NCI-H226 (cell line): ENCODE measurements around the gene SNX12.

ENCODE experiments used
- DNase-seq: peaks from one replicate; pipeline ENCODE4 v3.0.0-alpha.2; 2015

Gene SNX12

DNA sequence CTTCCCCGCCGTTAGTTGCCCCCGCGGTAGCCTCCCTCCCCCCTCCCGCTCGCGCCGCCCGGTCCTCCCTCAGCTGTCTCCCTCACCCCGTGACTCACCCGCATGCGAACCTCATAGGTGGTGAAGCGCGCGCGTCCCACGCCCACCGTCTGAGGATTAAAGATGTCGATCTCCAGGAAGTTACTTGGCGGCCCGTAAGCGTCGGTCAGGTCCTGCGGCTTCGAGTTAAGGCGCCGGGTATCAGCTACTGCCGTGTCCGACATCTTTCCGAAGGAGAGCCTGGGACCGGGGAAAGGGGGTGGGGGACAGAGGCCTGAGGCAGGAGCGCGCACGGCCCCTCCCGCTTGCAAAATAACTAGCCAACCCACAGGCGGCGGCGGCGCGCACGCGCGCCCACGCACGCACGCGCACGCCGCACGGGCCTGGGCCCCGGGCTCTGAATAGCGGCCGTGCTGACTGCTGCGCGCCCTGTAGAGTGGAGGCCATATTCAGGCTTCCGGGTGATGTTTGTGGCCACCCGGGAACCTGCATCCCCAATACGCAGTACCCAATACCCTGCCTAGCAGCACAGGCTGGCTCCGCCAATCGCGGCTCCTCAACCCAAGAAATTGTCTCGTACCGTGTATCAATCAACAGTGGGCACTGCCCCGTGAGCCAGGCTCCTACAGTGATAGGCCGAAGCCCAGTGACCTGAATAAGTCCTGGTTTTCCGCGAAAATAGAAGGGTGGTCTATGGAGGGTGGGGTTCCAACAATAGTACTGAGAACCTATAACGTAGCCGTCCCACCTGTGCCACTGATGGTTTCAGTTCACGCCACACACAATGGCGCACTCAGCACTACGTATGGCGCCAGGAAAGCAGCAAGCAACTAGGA, at the start of gene SNX12:
Gene SNX12 (minus strand): TSS at position 291 of the 875 bp plus-strand sequence. CDS start 28 bp downstream, at position 263.
- DNase-seq, result peak; percentile 89

DNA sequence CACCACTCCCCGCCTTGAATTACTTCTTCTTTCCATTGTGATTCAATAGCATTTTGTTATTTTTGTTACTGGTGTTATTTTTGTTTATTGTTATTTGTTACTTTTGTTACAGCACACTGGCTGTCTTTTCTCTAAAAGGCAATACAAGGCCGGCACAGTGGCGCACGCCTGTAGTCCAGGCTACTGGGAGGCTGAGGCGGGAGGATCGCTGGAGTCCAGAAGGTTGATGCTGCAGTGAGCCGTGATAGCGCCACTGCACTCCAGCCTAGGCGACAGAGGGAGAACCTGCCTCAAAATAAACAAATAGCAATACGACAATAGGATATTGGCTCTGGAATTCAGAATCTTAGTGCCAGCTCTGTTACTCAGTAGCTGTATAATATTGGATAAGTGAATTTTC, 49.2 kb upstream of the SNX12 start:
- DNase-seq, result no peak

DNA sequence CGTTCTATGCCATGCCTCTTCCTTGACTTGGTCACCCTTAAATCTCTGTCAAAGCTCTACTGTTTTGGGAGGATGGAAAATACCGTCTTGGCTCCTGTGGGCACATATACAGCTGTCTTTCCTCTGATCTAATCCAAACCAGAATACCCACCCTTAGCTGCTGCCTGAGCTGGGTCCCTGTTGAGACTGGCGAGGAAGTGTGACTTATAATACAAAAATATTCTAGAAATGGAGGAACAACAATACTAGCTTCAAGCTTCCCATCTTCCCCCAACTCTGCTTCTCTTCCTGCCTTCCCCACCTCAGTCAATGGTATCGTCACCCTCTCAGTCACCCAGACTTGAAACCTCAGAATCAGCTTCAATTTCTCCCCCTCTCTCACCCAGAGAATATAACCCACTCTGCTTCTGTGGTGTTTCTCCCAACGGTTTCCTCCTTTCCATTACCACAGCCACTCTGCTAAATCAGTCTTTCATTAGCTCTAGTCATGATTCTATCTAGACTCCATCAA, 43.8 kb upstream of the SNX12 start:
- no peak for DNase-seq

DNA sequence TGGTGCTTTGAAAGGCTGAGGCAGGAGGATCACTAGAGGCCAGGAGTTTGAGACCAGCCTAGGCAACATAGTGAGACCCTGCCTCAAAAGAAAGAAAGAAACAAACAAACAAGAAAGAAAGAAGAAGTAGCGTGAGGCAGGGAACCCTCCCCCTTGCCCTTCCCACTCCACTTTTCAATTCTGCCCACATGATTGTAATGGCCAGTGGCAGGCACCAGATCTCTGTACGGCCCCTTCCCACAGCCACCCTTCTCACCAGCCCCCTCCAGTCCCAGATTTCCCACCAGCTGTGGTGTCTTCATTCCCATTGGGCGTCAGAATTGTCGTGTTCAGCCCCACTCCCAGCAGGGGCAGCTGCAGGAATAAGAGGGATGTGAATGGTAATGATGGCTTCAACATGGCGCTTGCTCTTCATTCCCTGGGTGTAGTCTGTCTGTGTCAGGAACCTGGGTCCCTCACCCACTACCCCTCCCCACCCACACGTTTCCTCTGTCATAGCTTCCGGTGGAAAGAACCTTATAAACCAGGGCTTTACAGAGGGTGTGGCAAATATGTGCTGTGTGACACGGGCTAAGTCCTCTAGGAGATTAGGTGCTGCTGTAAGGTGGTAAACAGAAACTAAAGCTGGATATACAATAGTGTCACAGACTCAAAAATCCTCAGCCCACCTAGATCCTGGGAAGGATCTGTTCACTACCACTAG, 43.2 kb upstream of the SNX12 start, which contains the start of gene IL2RG:
Gene IL2RG (minus strand): TSS at position 437 of the 703 bp plus-strand sequence. CDS start 38 bp downstream, at position 399.
- no peak for DNase-seq

DNA sequence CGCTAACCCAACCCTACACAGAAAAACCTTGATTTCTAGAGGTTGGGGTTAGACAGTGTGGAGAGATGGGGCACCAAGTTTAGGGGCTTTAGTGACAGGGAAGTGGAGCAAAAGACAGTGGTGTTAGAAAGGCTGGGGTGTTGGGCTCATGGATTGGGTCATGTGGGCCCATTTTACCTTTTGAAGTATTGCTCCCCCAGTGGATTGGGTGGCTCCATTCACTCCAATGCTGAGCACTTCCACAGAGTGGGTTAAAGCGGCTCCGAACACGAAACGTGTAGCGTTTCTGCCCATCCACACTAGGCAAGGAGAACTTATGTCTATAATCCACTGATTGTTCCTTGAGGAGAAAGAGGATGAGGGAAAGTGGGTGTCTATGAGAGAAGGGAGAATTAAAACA, 40.9 kb upstream of the SNX12 start:
- DNase-seq, result no peak

DNA sequence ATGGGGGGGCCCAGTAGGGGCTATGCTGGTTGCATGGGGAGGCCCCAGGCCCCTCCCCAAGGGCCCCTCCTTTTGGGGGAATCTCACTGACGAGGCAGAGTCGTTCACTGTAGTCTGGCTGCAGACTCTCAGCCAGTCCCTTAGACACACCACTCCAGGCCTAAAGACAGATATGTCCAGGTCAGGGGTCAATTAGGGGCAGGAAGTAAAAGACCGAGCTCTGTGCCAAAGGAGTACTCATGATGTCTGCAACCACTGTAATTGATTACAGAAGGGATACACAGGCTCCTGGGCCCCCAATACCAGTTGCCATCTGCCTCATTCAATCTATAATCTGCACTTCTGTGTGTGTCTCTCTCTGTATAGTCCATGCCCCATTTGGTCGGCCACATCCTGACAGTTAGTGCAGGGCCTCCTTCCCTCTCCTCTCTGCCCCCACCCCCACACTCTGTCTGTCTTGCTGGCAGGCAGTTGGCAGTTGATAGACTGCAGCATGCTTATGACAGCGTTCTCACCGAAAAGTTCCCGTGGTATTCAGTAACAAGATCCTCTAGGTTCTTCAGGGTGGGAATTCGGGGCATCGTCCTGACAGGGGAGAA, 39.7 kb upstream of the SNX12 start:
- DNase-seq, result no peak

DNA sequence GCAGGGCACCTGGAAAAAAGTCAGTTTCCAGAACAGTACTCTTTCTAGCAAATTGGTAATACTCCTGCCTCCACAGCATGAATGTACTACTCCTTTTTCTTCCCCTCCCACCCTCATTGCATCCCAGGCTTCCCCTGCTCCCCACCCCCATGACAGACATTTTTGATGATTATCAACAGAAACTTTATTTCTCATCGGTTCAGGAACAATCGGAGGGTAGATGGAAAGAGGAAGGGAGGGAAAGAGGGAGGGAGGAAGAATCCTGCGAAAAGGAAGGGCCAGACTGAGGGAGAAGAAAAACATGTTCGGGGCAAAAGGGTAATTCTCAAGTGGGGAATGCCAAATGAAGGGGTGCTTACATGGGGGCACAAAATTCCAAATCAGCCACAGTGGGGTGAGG, 39.1 kb upstream of the SNX12 start:
- DNase-seq, result no peak

DNA sequence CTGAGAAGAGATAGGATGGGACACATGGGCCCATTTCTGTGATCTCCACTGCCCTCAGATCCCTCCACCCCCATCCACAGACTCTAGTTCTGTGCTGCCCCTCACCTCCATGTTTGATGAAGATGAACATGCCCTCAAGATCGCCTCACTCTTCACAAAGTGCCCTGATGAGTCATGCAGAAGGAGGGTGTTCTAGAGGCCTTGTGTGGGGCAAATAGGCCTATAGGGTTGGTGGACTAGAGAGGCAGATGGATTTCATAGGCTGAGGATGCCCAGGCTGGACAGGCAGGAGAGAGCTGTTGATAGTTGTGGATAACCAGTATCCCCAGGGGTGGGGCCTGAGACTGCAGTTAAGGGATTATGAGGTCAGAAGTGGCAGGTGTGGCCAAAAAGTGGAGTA, 38.3 kb upstream of the SNX12 start, which contains the start of gene CXorf65:
Gene CXorf65 (minus strand): TSS at position 314 of the 400 bp plus-strand sequence. CDS start 184 bp downstream, at position 130.
- peak; percentile 7 for DNase-seq

DNA sequence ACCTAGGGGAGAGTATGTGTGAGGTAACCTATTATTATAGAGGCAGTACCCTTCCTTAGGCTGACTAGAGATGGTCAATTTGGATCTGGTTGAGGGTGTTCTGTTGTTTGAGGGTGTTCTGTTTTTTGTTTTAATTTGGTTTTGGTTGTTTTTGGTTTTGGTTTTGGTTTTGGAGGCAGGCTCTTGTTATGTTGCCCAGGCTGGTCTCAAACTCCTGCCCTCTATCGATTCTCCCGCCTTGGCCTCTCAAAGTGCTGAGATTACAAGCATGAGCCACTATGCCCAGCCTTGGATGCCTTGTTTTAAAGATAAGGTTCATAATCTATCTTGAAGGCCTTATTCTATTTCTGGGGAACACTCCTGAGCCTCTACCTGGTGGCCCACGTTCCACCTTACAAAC, 37.5 kb upstream of the SNX12 start:
- DNase-seq, result no peak

DNA sequence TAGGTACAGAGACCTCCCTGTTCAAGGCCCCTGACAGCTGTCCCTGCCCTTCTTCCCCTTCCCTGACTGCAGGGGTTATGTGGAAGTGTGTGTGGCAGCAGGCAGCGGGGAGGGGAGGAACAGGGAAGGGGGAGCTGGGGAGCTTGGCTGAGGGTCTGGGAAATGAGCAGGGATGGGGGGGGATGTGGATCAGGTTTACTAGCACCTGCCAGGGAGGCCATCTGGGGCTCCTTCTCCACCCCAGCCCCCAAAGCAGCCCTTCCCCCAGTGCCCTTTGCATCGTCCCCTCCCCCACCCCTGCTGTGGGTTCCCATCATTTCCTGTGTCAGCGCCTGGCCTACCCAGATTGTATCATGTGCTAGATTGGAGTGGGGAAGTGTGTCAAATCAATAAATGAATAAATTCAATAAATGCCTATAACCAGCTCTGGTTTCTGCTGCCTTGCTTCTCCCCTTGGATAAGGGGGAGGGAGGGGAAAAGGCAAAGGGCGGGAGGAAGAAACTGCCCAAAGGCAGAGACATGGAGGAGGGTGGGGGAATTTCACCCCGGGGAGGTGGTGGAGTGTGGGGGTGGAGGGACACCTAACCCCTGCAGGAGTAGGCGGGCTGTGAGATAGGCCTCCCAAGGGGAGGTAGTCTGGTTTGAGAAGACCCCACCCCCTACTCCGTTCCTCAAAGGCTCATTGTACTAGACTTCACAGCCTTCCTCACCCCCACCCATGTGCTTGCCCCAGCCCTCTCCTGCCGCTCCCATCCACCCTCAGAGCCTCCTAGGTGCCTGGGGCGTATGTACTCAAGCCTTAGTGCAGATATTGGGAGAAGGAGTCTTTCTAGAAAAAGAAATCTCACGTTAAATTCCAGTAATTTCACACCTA, 35.2 kb upstream of the SNX12 start:
- DNase-seq, result no peak

DNA sequence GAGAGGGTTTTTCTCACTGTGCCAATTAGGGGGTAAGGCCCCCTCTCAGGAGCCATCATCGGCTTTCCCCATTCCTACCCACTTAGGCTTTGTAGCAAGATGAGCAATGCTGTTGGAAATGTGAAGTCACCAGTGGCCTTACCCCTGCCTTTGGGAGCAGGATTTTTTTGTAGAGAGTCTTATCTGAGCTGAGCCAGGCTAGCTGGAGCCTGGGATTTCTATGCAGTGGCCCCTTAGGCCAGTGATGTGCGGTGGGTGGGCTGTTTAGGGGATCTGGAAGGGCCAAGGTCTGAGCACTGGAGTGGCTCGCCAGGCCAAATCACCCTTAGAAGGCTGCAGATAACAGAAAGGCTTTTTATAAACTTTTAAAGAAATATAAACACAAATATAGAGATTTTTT, 34.2 kb upstream of the SNX12 start:
- DNase-seq, result no peak

DNA sequence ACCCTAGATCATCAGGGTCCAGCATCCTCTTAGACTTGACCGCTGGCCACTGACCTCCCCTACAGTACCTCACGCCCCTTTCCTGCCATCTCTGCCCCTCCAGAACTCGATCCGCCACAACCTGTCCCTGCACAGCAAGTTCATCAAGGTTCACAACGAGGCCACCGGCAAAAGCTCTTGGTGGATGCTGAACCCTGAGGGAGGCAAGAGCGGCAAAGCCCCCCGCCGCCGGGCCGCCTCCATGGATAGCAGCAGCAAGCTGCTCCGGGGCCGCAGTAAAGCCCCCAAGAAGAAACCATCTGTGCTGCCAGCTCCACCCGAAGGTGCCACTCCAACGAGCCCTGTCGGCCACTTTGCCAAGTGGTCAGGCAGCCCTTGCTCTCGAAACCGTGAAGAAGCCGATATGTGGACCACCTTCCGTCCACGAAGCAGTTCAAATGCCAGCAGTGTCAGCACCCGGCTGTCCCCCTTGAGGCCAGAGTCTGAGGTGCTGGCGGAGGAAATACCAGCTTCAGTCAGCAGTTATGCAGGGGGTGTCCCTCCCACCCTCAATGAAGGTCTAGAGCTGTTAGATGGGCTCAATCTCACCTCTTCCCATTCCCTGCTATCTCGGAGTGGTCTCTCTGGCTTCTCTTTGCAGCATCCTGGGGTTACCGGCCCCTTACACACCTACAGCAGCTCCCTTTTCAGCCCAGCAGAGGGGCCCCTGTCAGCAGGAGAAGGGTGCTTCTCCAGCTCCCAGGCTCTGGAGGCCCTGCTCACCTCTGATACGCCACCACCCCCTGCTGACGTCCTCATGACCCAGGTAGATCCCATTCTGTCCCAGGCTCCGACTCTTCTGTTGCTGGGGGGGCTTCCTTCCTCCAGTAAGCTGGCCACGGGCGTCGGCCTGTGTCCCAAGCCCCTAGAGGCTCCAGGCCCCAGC, 32.7 kb upstream of the SNX12 start:
- no peak for DNase-seq

DNA sequence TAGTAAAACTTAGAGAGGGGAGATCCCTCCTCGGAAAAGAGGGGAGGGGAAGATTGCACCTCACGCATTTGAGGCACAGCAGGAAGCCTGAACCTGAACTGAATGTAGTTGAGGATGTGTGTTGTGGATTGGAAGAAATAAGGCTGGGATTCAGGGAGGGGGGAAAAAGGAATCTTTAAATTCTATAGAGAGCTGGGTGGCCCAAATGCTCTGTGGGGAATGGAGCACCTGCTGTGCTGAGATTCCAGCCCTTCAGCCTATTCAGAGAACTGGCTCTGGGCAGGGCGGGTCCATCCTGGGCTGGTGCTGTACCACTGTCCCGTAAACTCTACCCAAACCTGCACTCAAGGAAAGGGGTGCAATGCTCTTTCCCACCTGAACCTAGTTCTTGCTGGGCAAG, 31.6 kb upstream of the SNX12 start:
- no peak for DNase-seq

DNA sequence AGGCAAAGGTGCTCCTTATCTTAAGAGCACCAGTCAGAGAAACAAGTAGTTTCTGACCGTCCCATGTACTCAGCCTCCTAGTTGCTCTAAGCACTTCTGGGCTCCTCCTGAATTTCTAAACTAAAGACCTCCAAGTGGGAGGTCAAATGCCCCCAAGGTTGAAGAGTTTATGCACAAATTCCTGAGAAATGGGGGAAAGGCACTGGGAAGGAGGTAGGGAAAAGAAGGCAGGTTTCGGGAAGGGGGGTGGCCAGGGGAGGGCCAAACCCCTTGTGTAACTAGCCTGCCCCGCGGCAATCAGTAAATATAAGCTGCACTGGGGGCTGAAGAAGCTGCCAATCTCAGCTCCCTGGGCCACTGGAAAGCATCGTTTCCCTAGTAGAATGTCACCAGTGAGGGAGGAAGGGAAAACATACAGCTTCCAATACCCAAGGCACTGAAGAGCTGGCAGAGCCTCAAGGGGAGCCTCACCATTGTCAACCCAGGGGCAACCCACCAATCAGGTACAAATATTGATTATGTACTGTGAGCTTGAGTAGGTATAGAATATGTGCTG, 30.9 kb upstream of the SNX12 start:
- no peak for DNase-seq

DNA sequence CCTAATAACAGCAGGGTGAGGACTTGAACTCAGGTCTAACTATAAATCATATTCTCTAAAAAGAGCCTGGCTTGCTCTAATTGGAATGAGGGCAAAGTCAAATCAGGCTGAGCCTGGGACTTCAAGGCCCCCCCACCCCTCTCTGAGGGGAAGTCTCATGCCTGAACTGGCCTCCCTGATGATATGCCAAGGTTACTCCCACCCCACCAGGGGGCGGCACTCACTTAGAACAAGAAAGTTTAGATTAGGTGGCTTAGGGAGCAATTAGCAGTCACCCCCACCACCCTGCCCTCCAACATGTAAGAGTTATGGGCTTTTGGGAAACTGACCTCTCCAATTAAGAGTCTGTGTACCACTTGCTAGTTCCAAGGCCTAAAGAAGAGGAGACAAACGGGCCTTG, 30.2 kb upstream of the SNX12 start:
- peak; percentile 8 for DNase-seq

DNA sequence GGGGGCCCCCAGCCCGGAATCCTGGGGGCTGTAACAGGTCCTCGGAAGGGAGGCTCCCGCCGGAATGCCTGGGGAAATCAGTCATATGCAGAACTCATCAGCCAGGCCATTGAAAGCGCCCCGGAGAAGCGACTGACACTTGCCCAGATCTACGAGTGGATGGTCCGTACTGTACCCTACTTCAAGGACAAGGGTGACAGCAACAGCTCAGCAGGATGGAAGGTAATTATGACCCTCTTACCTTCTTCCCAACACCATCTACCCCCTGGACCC, 28.6 kb upstream of the SNX12 start:
- DNase-seq, result no peak

DNA sequence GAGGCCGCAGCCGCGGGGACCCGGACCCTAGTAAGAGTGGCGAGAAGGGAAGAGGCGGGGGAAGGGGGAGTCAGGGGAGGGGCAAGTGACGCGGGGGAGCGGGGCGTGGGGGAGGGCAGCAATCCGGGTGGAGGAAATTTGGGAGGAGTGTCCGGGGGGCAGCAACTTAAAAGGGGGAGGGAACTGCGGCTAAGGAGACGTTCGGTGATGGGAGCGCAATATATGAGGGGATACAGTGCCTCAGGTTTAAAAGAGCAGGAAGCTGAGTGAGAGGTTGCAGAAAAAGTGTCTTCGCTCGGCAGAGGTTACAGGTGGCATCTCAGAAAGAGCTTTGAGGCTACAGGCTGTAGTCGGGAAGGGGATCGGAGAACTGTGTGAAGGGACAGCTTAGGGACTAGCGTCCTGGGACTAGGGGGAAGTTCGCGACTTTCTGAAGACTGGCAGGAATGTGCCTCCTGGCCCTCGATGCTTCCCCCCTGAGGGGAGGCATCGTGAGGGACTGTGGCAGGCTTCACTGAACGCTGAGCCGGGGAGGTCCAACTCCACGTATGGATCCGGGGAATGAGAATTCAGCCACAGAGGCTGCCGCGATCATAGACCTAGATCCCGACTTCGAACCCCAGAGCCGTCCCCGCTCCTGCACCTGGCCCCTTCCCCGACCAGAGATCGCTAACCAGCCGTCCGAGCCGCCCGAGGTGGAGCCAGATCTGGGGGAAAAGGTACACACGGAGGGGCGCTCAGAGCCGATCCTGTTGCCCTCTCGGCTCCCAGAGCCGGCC, 28.0 kb upstream of the SNX12 start:
- DNase-seq, result no peak

DNA sequence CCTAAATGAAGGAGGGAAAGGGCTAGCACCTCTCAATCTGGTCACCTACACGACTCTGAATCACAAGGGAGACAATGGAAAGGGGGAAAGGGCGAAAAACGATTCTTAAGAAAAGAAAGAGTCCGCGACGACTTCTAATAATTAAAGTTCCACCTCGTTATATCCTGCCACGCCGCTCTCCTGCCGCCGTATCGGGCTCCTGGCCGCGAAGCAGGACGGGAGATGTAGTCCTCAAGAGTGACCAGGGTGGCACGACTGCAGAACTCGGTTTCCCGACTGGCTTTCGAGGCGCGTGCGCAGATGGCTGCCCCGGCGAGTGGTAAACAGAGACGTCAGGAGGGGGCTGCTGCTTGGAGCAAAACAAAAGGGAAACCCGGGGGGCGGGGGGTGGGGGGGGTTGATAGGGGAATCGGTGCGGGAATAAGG, 27.4 kb upstream of the SNX12 start, which contains the start of gene FOXO4:
Gene FOXO4 (plus strand): TSS at position 297 of the 426 bp plus-strand sequence. CDS start 678 bp downstream, outside the sequence.
- DNase-seq, result peak; percentile 75

DNA sequence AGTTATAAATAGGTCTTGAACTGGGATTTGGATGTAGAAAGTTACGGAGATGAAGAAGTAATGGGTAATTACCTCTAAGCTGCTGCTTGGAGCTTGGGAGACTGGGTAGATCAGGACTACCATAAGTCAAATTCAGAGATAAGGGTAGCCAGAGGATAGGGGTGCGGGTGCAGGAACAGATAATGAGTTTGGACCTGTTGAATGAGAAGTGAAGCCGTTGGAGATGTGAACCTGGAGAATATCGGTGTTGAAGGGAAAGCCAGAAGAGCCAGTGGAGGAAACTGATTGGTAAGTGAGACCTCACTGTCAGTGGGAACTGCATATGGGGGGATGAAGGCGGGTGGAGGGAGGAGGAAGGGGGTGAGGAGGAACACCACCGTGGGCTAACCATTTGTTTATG, 26.9 kb upstream of the SNX12 start:
- DNase-seq, result no peak

DNA sequence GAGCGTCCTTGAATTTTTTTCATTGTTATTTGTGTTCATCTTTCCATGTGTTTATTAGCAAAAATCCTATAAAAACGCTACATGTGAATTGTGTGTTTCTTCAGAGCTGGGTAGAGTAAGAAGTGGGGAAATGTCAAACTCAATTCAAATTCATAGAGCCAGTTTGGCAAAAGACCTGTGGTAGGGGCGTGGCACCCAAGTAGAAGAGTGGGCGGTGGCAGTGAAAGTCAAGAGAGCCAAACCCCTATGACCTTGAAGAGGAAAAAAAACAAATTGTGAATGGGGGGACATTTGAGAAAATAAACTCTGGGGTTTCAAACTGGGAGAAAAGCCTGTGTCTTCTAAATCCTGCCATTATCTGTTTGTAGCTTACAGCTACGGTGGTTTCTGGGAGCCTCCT, 23.1 kb upstream of the SNX12 start:
- no peak for DNase-seq
